Uterus (tissue), 2 donors: ENCODE data around the gene LIG3.

Source experiments
- POLR2A ChIP-seq, 2 donors: fragments of 450-650 bp; IDR thresholded peaks; one replicate each; pipeline ENCODE4 v1.6.1; 2016; ENCODE audit warnings: antibody characterized with exemption in 2 of 2, mild to moderate bottlenecking in 1 of 2, moderate library complexity in 1 of 2
- TF ChIP-seq, protein P1 (sequence below), 4 experiments: fragments of 200-600 bp in 2 of 4; fragments of 450-650 bp in 2 of 4; sonication (generic) in 2 of 4; IDR thresholded peaks; one replicate each; pipeline ENCODE4 v1.5.1; 2016 to 2019; ENCODE audit warnings: antibody characterized with exemption in 4 of 4, mild to moderate bottlenecking in 2 of 4, moderate library complexity in 1 of 4

DNA sequence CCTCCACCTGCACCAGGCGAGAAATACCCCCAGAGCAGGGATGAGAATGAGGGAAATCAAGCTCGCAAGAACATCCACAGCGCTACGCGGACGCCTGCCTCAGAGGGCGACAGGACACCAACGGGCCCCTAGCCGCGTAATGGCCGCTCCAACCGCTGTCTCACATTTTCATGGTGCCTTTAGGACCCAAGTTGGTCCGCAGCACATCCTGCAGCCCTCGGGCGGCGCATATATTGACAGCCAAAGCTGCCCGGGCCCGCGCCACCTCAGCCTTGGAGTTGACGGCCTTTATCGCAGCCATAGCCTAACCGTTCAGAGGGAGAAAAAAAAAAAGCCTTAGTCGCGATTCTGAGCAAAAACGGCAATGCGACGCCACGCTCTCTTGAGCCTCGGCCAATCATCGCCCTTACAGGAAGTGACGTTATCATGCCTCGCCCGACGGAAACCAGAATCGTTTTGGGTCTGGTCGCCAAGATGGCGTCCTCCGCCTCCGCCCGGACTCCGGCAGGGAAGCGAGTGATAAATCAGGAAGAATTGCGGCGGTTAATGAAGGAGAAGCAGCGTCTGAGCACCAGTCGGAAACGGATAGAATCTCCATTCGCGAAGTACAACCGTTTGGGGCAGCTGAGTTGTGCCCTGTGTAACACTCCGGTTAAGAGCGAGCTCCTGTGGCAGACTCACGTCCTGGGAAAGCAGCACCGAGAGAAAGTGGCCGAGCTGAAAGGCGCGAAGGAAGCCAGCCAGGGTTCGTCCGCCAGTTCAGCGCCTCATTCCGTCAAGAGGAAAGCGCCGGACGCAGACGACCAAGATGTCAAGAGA, 19.0 kb upstream of the LIG3 start, which contains the start of the genes CCT6B and ZNF830:
- TF ChIP-seq, protein P1, sequence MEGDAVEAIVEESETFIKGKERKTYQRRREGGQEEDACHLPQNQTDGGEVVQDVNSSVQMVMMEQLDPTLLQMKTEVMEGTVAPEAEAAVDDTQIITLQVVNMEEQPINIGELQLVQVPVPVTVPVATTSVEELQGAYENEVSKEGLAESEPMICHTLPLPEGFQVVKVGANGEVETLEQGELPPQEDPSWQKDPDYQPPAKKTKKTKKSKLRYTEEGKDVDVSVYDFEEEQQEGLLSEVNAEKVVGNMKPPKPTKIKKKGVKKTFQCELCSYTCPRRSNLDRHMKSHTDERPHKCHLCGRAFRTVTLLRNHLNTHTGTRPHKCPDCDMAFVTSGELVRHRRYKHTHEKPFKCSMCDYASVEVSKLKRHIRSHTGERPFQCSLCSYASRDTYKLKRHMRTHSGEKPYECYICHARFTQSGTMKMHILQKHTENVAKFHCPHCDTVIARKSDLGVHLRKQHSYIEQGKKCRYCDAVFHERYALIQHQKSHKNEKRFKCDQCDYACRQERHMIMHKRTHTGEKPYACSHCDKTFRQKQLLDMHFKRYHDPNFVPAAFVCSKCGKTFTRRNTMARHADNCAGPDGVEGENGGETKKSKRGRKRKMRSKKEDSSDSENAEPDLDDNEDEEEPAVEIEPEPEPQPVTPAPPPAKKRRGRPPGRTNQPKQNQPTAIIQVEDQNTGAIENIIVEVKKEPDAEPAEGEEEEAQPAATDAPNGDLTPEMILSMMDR (IDR thresholded peaks at IDR 0.05): peak in 1 of 4 experiments; percentile 3
- TF ChIP-seq POLR2A (IDR thresholded peaks at IDR 0.05): peak; percentile 57 to 60
